ENCODE data around the gene TLCD1.
A peak's percentile ranks its signal among the peaks of the same experiment; 100 is the strongest.

The TLCD1 gene

DNA sequence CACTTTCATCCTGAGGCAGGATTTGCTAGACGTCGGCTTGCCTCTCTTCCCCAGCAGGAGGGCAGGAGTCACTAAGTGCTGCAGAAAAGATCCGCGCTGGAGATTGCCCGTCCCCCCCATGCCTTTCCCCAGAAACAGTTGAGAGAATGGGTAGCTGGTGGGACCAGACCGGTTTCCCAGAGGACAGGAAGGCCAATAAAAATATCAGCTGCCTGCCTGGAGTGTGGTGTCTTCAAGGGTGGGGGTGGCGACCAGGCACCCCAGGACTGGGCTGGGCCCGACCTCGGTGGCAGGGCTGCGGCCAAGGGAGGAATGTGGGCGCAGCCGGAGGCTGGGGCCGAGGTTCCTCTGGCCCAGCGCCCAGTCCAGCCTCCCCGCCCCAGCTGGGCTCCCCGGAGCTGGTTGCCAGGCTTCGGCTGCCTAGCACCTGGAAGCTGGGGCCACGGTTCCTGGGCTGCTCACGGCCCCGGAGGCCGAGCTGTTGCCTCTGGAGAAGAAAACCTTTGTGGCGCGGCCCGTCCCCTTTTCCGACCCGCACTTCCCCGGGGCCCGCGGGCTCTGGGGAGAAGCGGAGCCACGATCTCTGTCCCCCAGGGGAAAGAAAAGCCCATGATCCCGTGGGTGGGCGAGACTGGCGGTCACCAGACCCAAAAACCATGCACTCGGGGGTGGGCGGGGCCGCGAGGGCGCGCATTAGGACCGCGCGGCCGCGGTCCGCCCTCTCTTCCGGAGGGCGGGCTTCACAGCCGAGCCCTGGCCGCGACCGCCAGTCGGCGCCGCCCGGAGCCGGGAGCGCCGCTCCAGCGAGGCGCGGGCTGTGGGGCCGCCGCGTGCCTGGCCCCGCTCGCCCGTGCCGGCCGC, 17.4 kb upstream of the TLCD1 start, which contains the start of gene TRAF4:
TRAF4 (plus strand) TSS at position 769 of the 861 bp plus-strand sequence. CDS start 102 bp downstream, outside the sequence.
- TF ChIP-seq, protein P1, sequence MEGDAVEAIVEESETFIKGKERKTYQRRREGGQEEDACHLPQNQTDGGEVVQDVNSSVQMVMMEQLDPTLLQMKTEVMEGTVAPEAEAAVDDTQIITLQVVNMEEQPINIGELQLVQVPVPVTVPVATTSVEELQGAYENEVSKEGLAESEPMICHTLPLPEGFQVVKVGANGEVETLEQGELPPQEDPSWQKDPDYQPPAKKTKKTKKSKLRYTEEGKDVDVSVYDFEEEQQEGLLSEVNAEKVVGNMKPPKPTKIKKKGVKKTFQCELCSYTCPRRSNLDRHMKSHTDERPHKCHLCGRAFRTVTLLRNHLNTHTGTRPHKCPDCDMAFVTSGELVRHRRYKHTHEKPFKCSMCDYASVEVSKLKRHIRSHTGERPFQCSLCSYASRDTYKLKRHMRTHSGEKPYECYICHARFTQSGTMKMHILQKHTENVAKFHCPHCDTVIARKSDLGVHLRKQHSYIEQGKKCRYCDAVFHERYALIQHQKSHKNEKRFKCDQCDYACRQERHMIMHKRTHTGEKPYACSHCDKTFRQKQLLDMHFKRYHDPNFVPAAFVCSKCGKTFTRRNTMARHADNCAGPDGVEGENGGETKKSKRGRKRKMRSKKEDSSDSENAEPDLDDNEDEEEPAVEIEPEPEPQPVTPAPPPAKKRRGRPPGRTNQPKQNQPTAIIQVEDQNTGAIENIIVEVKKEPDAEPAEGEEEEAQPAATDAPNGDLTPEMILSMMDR (IDR thresholded peaks at IDR 0.05; ENCODE audit: extremely low read depth, insufficient read depth, missing control alignments): peak; percentile 34
- DNase-seq (ENCODE audit: low spot score): peak; percentile 91
- in situ Hi-C loops (cut with MboI; ENCODE audit: low pct_unique_long_range_greater_than_20kb, low sequenced_read_pairs, unreplicated experiment): no loop called here

DNA sequence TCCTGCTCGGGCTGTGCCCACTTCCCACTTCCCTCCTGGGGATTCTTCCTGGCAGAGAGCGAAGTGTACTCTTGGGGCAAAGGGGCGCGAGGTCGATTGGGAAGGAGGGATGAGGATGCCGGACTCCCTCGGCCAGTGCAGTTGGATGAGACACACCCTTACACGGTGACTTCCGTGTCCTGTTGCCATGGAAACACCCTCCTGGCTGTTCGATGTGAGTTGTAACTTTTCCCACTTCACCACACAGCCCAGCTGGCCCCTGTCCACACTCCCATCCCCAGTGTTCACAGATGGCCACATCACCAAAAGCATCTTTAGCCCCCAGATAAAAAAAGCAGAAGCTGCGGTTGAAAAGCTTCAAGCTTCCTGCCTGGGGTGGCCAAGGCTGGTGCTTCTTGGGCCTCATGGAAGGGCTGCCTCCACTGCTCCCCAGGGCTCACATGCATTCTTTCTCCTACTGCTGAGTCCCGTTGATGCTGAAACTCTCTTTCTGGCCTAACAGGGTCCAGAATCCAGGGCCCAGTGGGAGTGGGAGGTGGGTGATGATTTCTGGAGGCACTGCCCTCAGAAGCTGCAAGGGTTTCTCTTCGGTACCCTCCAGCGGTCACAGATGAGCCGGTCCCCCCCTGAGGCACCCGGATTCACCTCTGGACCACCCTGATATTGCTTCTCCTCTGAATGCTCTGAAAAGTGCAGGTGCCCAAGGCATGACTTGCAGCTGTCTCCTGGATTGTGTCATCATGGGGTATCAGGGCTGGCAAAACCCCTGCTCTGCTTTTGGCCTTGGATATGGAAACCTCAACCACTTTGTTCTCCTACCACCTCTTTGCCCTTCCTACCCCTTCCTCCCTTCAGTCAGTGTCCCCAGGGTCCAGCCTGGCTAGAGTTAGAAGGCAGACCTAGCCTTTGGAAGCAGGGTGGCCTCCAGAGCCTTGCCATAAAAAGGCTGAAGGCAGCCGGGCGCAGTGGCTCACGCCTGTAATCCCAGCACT, 15.6 kb upstream of the TLCD1 start:
- in situ Hi-C loops (cut with MboI; ENCODE audit: low pct_unique_long_range_greater_than_20kb, low sequenced_read_pairs, unreplicated experiment): no loop called here
- DNase-seq (ENCODE audit: low spot score): no peak
- TF ChIP-seq, protein P1 (IDR thresholded peaks at IDR 0.05; ENCODE audit: extremely low read depth, insufficient read depth, missing control alignments): no peak

DNA sequence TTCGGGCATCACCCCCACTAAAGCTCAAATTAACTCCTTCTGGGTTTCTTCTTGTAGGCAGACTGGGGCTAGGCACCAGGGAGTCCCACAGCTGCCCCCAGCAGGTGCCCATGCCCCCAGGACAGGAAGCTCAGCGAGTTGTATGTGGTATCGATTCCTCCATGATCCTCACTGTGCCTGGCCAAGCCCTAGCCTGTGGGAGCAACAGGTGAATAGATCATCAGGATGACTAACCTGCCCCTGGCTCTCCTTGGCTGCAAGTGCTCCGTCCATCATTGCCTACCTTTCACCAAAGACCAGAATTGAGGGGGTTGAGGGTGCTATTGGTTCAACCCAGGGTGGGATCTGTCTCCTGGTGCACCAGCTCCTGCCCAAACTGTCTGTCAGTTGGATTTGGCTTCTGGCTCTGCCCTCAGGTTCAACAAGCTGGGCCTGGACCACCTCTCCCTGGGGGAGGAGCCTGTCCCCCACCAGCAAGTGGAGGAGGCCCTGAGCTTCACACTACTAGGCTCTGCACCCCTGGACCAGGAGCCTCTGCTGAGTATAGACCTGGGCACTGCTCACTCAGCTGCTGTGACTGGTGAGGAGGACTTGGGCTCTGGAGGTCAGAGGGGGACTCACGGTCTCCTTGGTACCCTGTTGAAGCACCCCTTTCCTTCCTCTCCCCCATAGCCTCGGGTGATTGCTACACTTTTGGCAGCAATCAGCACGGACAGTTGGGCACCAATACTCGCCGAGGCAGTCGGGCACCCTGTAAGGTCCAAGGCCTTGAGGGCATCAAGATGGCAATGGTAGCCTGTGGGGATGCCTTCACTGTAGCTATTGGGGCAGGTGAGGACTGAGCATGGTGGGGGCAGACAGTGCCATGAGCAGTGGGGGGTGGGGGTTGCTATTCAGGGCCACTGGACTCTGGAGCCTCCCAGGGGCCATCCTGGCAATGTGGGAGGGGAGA, 14.6 kb upstream of the TLCD1 start:
- in situ Hi-C loops (cut with MboI; ENCODE audit: low pct_unique_long_range_greater_than_20kb, low sequenced_read_pairs, unreplicated experiment): no loop called here
- no peak for DNase-seq (ENCODE audit: low spot score)
- TF ChIP-seq, protein P1 (IDR thresholded peaks at IDR 0.05; ENCODE audit: extremely low read depth, insufficient read depth, missing control alignments): no peak

DNA sequence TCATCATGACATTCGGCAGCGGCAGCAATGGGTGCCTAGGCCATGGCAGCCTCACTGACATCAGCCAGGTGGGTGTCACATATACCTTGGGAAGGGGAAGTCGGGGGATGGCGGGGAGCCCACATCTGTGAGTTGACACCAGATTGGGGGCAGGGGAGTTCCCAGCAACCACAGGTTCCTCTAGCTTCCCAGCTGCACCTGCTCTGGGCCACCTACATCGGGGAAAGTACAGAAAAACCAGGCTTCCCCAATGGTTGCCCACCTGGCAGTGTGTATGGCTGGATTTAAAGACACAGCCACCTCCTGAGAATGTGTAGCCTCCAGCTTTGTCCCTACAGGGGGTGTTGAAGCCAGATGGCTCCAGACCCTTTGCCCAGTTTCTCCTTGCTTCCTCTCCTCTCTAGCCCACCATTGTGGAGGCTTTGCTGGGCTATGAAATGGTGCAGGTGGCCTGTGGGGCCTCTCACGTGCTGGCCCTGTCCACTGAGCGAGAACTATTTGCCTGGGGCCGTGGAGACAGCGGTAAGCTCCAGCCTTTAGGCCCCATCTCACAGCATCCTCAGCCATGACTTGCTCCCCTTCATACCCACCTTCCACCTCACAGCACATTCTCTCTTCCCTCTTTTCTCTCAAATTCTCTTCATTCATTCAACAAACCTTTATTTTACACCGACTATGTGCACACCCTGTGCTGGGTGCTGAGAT, 12.8 kb upstream of the TLCD1 start:
- DNase-seq (ENCODE audit: low spot score): peak; percentile 62
- in situ Hi-C loops (cut with MboI; ENCODE audit: low pct_unique_long_range_greater_than_20kb, low sequenced_read_pairs, unreplicated experiment): no loop called here
- TF ChIP-seq, protein P1 (IDR thresholded peaks at IDR 0.05; ENCODE audit: extremely low read depth, insufficient read depth, missing control alignments): no peak

DNA sequence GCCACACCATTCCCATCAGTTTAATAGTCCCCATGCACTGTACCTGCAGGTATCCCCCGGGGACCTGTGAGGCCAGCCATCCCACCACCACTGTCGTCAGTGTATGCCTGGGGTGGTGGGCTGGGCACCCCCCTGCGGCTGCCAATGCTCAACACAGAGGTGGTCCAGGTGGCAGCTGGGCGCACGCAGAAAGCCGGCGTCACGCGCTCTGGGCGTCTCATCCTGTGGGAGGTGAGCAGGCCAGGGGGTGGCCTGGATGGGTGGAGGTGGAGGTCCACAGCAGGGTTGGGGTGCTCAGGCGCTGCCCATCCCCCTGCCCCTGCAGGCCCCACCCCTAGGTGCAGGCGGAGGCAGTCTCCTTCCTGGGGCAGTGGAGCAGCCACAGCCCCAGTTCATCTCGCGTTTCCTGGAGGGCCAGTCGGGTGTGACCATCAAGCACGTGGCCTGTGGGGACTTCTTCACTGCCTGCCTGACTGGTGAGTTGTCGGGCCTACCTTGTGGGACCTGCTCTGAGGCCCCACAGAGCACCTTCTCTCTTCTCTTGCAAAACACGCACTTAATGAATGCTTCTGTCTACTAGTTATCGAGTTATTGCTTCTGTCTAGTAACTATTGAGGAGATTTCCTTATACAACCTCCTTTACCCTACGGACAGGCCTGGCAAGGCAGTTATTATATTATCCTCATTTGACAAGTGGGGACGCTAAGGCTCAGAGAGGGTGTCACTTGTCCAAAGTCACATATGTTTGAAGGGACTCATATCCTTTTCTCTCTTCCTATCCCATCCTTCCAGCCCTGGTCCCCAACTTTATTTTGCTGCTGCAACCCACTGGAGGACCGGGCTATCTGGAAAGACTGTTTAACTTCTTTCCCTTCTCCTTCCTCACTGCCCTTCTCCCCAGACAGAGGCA, 12.0 kb upstream of the TLCD1 start:
- in situ Hi-C loops (cut with MboI; ENCODE audit: low pct_unique_long_range_greater_than_20kb, low sequenced_read_pairs, unreplicated experiment): no loop called here
- TF ChIP-seq, protein P1 (IDR thresholded peaks at IDR 0.05; ENCODE audit: extremely low read depth, insufficient read depth, missing control alignments): no peak
- peak; percentile 86 for DNase-seq (ENCODE audit: low spot score)
